ENCODE measurements around the gene MRTO4.
"Not testable (repeated sequence)": the region's sequence is repeated elsewhere in the genome, so short reads cannot be mapped to it uniquely, and the experiment has no call there.

MRTO4 gene

DNA sequence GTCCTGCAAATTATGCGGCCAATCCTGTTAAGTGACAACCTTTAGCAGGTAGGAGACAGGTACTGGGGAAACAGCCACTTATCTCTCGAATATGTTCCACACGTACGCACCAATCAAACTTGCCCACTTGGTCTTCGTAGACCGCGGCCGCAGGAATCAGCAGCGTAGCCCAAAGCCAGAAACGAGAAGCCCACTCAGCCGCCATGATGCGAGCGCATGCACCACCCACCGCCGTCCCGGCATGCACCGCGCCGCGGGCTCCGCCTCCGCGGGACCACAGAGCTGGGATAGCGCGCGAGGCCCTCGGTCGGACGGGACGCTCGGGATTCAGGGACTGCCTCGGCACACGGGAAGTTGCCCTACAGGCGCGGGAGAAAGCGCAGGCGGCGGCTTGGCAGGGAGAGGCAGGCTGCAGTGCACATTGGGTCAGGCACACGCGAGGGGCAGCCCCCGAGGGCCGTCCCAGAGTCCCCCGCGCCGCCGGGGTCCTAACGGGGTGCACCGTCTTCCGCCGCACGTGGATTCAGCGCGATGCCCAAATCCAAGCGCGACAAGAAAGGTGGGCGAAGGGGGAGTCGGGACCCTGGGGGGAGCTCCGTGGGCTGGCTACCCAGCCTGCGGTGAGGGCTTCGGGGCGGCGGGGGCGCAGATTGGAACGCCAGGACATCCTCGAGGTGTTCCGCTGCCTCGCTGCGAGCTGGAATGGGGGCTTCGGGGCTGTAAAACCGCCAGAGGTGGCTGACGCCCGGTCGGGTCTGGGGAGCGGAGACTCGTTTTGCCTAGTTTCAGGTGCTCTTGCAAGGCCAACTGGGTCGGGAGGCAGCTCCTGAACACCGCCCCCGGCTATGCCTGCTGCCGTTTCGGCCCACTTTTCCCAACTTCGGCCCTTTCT, at the start of gene MRTO4, which contains the start of gene EMC1:
Gene MRTO4 (plus strand): TSS at position 501 of the 892 bp plus-strand sequence. CDS start 31 bp downstream, at position 532.
Gene EMC1 (minus strand): TSS at position 220 of the 892 bp plus-strand sequence. CDS start 15 bp downstream, at position 205.
- DNase-seq (ENCODE audit: low read depth) = peak; percentile 87

DNA sequence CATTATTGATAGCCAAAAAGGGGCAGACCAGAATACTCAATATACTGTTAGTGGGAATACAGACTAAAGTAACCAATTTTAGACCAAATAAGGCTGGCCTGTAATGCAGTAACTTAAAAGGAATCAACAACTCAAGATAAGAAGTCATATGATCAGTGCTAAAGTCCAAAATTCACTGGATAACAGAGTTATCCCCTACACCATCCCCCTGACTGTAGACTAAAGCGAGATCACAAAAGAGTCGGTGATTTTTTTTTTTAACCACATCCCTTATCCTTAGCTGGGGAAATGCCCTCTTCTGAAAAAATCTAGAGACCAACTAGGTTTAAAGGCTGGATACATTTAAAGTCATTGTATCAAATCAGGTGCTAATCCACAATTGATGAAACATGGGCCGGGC, 49.2 kb upstream of the MRTO4 start:
- no peak for DNase-seq (ENCODE audit: low read depth)

DNA sequence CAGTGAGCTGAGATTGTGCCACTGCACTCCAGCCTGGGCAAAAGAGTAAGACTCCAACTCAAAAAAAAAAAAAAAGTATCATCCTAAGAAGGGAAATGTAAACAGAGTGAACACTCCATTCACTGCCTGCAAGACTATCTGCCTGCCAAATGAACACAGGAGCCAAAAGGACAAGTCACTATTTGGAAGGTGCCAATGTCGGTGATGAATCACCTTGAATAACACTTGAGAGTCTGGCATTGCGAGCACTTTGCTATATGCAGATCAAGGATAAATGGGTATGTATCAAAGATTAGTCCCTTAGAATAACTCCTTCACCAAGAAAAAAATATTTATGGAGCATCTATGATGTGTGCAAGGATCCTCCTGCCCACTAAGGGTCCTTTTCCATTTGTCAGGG, 48.2 kb upstream of the MRTO4 start:
- no peak for DNase-seq (ENCODE audit: low read depth)

DNA sequence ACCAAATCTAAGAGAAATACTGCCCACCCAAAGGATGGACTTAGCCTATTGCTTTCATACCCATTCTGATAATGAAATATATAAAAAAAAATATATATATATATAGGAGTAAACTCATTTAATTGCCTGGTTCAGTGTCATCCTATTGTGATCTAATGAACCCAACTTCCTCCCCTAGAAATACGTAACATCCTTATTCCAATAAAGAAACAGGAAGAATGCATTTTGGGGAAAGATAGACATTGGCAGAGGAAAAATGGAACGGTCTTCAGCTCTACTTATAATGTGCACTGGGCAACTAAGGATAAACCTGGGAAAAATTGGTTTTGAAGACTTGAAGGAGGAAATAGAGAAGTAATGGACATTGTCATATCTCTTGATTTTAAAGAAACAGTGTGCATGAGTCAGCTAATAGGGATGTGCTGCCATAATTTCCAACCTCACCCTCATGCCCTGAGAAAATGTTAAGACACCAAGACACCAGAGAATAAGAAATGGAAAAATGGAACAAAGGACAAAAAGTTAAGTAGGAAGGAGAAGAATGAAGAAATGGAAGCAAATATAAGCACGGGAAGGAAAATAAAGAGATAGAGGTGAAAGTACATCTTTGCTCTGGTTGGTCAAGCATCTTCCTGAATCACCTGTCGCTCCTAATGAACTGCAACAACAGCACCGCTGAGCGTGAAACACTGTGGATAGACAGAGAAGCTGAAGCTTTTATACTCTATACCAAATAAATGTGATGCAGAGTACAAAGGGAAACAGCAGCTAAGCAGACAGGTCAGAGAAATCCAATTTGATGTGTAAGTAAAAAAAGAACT, 46.9 kb upstream of the MRTO4 start:
- DNase-seq (ENCODE audit: low read depth) = no peak

DNA sequence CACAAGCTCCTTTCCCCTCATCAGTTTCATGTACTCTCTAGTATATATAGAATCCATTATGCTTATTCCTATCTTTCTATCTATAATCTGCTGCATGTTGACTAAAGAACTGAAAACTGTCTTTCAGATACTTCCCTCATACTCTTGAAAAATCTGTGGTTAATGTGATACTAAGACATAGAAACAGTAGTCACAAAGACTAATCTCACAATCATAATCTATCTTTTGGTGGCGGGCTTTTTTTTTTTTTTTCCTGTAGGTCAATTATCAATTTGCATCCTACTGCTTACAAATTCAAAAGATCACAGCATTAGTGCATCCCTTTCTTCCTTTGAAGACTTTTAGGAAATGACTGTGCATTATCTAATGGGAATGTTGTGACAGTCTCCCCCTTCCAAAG, 46.2 kb upstream of the MRTO4 start:
- DNase-seq (ENCODE audit: low read depth) = no peak

DNA sequence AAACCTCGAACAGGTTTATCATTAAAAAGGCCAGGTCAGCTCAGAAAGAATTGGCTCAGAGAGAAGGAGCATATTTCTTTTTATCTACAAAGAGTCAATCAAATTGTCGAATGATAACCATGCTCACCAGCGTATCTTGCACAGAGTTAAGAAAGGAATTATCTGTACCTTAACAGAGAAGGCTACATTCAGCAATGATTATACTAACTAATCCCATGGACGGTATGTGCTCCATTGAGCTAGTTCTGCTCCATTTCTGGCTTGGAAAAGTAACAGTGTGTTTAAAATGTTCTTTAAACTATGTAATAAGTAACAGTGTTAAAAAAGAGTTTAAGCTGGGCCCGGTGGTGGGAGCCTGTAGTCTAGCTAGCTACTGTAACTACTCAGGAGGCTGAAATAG, 45.8 kb upstream of the MRTO4 start:
- no peak for DNase-seq (ENCODE audit: low read depth)

DNA sequence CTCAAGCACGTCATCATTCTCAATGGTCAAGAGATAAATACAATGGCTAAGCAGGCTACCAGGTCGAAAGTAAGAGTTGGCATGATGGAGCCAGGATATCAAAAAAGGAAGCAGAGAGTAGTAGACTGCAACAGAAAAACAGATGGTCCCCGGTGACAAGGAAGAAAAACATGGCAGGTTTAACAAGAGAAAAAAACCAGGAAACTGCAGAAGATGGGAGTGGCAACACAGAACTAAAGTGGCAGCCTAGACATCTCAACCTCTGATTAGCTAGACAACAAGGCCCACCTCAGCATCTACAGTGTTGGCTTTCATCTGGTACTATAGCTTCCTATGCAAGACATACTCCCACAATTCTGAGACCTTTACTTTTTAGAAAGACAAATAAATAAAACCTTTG, 44.7 kb upstream of the MRTO4 start:
- DNase-seq (ENCODE audit: low read depth) = no peak

DNA sequence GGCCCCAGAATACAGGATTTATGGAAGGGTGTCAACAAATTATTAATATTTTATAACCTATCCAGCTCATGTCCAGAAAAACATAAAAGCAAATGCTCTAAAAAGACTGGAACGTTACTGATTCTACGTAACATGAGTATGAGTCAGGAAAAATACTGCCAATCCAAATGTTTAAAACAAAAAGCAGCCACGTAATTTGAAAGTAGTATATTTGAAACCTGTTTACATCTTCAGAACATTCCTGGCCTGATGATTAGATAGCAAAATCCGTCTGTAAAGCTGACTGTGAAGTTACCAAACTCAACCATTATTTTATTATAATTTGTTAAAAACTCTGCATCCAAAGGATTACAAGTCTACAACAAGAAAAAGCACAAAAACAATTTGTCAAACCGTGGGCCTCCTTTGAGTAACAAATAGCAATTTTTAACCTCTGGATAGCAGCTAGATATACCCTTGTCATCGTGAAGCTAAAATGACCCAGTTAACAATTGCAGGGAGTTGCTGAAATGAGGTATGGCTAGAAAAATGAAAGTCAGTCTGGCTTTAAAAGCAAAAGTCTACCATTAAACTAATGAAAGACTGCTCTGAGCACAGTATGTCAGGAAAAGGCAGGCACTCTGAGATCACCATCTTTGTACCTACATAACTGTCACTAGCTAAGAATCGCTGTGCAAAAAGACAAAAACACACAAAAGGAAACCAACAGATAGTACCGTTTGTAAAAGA, 42.7 kb upstream of the MRTO4 start:
- DNase-seq (ENCODE audit: low read depth) = no peak

DNA sequence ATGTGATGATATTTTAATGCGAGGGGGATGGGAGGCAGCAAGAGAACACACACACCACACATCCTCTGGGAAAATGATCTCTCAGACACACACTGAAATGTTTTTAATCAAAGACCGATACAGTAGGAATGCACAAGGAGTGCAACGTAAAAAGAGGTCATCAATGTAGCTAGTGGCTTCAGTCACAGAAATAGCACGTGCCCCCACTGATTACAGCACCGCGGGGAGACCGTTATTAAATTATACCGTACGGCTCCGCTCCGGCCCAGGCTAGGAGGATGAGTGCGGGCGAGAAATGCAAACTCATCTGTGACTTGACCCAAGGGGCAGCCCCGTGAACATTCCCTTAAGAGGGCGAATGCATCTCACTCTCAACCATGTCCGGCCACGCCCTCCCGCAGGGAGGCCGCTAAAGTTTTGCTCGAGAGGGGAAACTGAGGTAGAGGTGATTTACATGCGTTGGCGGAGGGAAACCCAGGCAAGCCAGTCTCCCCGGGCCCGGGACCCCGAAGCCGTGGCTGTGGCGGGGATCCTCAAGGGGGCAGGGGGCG, 42.1 kb upstream of the MRTO4 start:
- peak; percentile 55 for DNase-seq (ENCODE audit: low read depth)

DNA sequence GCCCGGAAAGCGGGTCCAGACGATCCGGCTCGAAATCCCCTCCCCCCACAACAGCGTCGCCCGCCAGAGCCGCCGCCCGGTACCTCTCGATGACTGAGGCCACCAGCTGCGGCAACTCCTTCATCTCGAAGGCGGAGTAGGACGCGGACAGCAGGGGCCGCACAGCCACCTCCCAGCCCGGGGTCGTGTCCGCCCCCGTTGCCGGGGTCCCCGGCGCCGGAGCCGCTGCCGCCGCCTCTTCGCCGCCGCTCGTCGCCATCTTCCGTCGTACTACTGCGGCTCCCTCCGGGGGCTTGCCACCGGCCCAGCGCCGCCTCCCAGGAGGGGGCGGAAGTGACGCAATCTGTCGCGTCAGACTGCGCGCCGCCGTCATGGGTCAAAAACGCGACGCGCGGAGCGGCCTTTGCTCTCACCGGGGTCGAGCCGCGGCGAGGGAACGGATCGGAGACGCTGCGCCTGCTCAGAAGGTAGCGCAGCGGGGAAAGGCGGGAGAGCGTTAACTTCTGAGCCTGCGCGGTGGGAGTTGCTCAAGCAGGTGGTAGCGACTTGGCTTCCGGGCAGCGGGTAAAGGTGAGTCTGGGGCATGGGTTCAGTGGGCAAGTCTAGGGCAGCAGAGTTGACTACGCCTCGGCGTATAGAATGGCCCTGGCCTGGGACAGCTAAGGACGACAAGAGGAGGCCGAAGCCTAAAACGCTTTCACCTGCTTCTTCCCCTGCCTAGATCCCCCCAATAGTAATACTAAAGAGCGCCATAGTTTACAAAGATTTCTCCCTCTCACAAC, 41.4 kb upstream of the MRTO4 start, which contains the start of gene UBR4:
Gene UBR4 (minus strand): TSS at position 277 of the 782 bp plus-strand sequence. CDS start 18 bp downstream, at position 259.
- peak; percentile 95 for DNase-seq (ENCODE audit: low read depth)

DNA sequence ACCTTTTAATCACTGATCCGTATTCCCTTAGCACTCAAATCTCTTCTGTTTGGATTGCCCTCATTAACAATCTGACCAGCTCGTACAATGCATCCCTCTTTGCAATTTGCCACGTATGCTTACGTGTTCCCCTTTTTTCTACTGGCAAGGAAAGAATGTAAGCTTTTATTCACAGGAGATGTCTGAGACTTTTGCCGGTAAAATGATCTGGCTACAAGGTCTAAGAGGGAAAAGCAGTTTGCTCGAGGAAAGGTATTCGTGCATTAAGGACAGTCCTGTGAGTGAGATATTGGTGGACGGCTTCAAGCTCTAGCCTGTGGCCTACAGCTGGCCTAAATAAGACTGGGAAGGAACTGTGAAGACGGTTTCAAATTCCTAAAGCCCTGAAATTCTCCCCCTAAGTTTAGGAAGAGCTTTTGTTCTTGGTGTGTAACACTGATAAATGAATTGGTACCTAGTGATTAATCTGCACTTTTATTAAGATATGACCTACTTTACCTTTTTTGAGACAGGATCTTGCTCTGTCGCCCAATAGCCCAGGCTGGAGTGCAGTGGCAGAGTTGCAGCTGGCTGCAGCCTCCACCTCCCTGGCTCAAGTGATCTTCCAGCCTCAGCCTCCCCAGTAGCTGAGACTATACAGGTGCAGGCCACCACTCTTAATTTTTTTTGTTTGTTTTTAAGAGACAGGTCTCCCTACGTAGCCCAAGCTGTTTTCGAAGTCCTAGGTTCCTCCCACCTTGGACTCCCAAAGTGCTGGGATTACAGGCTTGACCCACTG, 40.6 kb upstream of the MRTO4 start:
- no peak for DNase-seq (ENCODE audit: low read depth)

DNA sequence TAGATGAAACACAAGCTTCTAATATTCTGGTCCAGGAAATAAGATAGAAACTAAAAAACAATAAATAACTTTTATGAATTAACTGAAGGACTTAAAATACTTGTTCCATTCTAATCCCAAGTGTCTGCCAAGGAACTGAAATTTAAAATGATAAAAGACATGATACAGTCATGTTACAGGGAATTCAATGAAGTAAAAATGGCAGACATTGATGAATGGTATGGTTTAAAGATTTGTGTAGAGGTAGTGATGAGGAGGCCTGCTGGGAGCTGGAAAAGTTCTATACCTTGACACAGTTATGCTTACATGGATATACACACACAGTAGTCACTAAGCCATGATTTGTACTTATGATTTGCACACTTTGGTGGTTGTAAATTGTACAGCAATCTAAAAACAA, 39.4 kb upstream of the MRTO4 start:
- DNase-seq (ENCODE audit: low read depth) = no peak

DNA sequence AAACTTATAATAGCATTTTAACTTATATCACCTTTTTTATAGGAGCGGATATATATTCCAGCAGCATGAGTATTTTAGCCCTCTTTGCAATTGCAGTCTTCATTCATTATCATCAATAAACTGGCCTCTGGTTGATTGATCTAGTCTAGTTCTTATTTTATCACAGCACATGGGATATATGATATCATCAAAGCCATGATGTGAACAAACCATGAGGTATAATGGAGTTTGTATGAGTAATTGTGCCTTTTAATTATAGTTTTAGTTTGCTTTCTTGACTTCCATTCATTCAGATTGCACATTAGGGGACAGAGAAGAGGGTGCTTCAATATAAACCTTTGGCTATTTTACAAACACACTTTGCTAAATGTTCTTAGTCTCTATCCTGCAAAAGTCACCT, 38.0 kb upstream of the MRTO4 start:
- DNase-seq (ENCODE audit: low read depth) = no peak

DNA sequence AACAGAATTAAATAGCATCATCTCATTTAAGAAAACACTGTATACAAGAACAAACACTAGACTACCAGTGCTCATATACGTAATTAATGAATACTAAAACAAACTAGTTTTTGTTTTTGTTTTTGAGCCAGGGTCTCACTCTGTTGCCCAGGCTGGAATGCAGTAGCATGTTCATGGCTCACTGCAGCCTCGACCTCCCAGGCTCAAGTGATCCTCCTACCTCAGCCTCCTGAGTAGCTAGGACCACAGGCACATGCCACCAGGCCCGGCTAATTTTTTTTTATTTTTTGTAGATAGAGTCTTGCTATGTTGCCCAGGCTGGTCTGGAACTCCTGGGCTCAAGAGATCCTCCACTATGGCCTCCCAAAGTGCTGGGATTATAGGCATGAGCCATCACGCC, 35.0 kb upstream of the MRTO4 start:
- not testable (repeated sequence) for DNase-seq (ENCODE audit: low read depth)

DNA sequence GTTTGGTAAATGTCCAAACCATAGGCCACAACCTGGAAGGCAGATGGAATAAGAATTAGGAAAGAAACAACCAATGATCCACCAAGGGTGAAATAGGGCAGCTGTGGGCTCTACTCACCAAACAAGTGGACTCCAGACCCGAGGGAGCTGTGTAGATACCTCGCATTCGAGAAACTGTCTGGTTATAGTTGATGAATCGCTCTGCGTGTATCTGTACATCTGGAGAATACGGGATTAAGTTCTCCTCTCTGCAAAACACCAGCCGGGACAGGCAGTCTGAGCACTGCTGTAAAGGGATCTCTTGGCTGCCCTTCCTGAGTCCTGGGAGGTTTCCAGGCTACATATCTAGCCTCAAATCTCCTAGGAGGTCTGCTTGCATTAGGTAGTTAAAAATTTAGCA, 32.2 kb upstream of the MRTO4 start:
- DNase-seq (ENCODE audit: low read depth) = no peak

DNA sequence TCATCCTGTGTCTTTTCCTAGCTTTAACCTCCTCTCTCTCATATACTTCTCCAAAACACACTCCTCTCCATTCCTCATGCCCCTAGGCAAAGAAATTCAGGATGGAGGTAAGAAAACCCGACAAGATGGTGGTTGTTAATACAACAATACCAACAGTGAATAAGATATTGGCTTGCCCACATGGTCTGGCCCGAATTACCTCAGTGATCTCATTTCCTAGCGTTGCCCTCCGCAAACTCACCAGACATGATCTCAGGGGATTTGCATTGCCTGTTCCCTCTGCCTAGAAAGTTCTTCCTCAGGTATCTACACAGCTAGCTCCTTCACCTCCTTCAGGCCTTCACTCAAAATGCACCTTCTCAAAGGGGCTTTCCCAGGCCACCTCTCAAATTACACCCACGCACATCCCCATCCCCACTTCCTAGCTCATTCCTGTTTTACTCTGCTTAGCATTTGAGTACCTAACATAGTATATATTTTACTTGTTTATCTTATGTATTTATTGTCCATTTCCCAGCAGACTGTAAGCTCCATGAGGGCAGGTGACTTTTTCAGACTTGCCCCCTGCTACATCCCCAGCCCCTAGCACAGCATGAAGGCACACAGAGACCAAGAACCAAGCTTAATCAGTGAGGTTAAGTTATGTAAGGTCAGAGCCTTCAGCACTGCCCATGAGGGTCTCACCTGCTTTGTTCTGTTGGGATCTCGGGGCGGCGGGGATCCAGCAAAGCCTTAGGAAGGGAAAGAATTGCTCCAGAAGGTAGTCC, 31.3 kb upstream of the MRTO4 start:
- DNase-seq (ENCODE audit: low read depth) = no peak

DNA sequence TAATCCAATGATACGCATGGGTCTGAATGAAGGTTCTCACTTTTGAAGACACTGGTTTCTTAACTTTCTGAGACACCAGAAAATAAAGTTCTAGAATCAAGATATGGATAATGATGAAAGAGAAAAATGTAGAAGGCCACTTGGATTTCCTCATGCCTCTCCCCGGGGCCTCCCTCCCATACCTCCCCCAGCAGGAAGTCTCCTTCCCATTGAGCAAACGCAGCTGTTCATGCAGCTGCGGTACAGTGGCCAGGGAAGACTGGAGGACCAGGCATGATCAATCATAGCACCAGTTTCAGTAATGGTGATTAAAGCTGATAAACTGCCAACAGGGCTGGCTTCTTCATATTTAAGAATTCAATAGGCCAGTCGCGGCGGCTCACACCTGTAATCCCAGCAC, 30.6 kb upstream of the MRTO4 start:
- no peak for DNase-seq (ENCODE audit: low read depth)

DNA sequence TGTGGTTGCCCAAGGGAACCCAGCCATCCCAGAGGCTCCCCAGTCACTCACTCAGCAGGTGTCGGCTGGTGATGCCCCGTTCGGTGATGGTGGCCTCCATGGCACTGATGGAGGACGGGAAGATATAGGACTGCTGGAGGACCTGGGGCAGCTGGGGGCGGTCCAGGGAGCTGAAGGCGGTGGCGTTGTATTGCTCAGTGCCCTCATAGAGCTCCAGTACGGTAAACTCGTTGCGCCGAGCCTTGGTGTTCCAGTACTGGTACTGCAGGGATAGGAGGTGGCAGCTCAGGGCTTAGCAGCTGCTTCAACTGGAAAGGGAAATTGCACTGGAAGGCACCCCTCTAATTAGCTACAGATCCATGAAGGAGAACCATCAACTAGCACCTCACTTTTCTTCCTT, 29.0 kb upstream of the MRTO4 start:
- DNase-seq (ENCODE audit: low read depth) = no peak

DNA sequence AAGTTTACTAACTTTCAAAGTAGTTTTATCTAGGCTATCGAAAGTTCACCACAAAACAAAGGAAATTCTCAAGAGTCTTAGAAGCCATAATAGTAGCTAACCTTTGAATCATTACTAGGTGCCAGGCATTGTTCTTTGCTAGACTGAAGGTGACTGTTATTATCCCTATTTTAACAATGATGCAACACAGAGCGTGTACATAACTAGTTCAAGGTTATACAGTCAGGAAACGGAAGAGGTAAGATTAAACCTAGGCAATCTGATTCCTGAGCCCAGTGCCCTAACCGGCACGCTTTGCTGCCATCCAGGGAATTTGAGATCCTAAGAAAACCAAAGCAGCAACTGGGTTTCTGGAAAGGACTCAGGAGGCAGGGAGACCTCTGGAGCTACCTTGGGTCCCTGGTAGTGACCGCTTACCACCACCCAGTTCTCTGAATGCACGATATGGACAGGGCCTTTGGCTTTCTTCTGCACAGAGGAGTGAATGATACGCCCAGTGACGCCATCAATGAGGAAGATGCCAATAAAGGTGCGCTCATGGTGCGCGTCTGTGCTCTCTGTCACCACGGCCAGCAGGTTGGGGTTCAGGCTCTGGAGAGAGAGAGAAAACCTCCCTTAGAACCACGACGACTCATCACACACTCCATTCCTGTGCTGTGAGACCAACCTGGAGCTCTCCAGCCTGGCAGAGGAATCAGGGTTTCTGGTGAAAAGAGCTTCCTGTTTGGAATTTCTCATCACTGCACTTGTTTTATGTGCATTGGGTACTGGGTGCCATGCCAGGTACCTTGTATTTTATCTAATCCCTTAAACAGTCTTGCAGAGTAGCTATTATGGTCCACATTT, 28.4 kb upstream of the MRTO4 start:
- DNase-seq (ENCODE audit: low read depth) = no peak

All from stimulated activated CD8-positive, alpha-beta memory T cell treated with anti-CD3 and anti-CD28 coated beads, Interleukin-4, amount 100 ng/mL, for 24 hours (primary cell).